HL-60 (cell line): ENCODE measurements around the gene EFCC1.

Experiments used
- CTCF ChIP-seq: IDR thresholded peaks from one replicate; pipeline ENCODE4 v1.5.1; 2011; ENCODE audit warnings: low read length, control low read depth, inconsistent platforms; ENCODE audit not compliant: insufficient read depth
- POLR2AphosphoS5 ChIP-seq: IDR thresholded peaks from 2 replicates; pipeline ENCODE4 v1.6.1; 2012; ENCODE audit warnings: low read depth
- REST ChIP-seq: IDR thresholded peaks from 2 replicates; pipeline ENCODE4 v1.6.1; 2012; ENCODE audit warnings: low read depth; ENCODE audit not compliant: insufficient replicate concordance

- TF ChIP-seq CTCF (no peak), POLR2AphosphoS5 (no peak), REST (no peak)
Observed at GRCh38 chr3:129033633-129034321, 32.7 kb downstream of the EFCC1 start.
